Panc1 (cell line): ENCODE measurements around the gene RPL21. TPM values are rescaled to one million over a fixed set of nuclear protein-coding genes. Genes with fewer than 3 reads are reported as not detected.

ENCODE experiments used
- ATAC-seq: fragments of 200-7000 bp; cut with Tn5 transposase; 2 replicates; pipeline ENCODE4 v1.9.1; 2020; ENCODE audit warnings: mild to moderate bottlenecking, moderate library complexity
- BruUV-seq: library from RNA; stranded (reverse); fragments of 400-500 nt; replicated peaks from 2 replicates; lab custom pipeline; 2021; lab: Mats Ljungman, UMichigan
- CTCF ChIA-PET: fragments of 300-600 bp; sonication (Branson Sonifier 250); formaldehyde crosslinking; loops from one replicate; lab custom pipeline; 2022; ENCODE audit warnings: antibody characterized with exemption; lab: Charles Lee
- POLR2A ChIA-PET: fragments of 300-600 bp; sonication (Branson Sonifier 250); formaldehyde crosslinking; loops from one replicate; lab custom pipeline; 2022; ENCODE audit warnings: antibody characterized with exemption; lab: Charles Lee
- DNase-seq: peaks from one replicate; pipeline ENCODE4 v3.0.0-alpha.2; 2010; ENCODE audit warnings: low read depth, low spot score
- H3K27ac ChIP-seq: 2 replicates; pipeline ENCODE4 v1.5.1; 2011; ENCODE audit warnings: mild to moderate bottlenecking, low read length, inconsistent platforms
- H3K27me3 ChIP-seq: fragments of 200-500 bp; sonication (Bioruptor generic); 2 replicates; pipeline ENCODE4 v1.6.0; 2014; ENCODE audit warnings: low read length, inconsistent platforms; ENCODE audit not compliant: control insufficient read depth, insufficient read depth
- H3K36me3 ChIP-seq: fragments of 200-500 bp; sonication (Bioruptor generic); 2 replicates; pipeline ENCODE4 v1.5.1; 2014; ENCODE audit warnings: inconsistent platforms, mild to moderate bottlenecking, low read length, moderate library complexity; ENCODE audit not compliant: control insufficient read depth, insufficient read depth
- H3K4me1 ChIP-seq: 2 replicates; pipeline ENCODE4 v1.5.1; 2011; ENCODE audit warnings: inconsistent platforms, mild to moderate bottlenecking, low read length, moderate library complexity; ENCODE audit not compliant: control insufficient read depth, insufficient read depth
- H3K4me3 ChIP-seq, 2 experiments: 2 replicates each; pipeline ENCODE4 v1.5.1; 2011 to 2012; ENCODE audit warnings: low read depth in 2 of 2, low read length in 2 of 2, mild to moderate bottlenecking in 2 of 2, inconsistent platforms in 1 of 2, moderate library complexity in 1 of 2
- H3K9me3 ChIP-seq: fragments of 200-500 bp; sonication (Bioruptor generic); 2 replicates; pipeline ENCODE4 v1.5.1; 2014; ENCODE audit warnings: low read depth, mild to moderate bottlenecking, inconsistent platforms, low read length, moderate library complexity; ENCODE audit not compliant: control insufficient read depth, insufficient read depth
- POLR2AphosphoS5 ChIP-seq: IDR thresholded peaks from 2 replicates; pipeline ENCODE4 v1.6.1; 2012; ENCODE audit warnings: mild to moderate bottlenecking, low read depth, low read length, moderate library complexity
- SIN3A ChIP-seq: IDR thresholded peaks from 2 replicates; pipeline ENCODE4 v1.6.1; 2012; ENCODE audit warnings: low read depth, mild to moderate bottlenecking, low read length, moderate library complexity, borderline replicate concordance; ENCODE audit not compliant: insufficient read depth
- TCF7L2 ChIP-seq: IDR thresholded peaks from 2 replicates; pipeline ENCODE4 v1.6.1; 2011; ENCODE audit warnings: mild to moderate bottlenecking, low read depth, low read length, inconsistent platforms
- in situ Hi-C: cut with HindIII; loops from 2 replicates; pipeline ENCODE4 v1.10.0; 2016; ENCODE audit warnings: low sequenced_read_pairs, low pct_unique_long_range_greater_than_20kb
- intact Hi-C: fragments of 100-400 bp; cut with micrococcal nuclease; formaldehyde crosslinking; loops from one replicate; pipeline ENCODE4 v1.10.0; 2022; ENCODE audit not compliant: unreplicated experiment
- total RNA-seq: library from RNA; stranded (reverse); gene quantifications from one replicate; pipeline ENCODE4 v1.2.1, GENCODE V29; 2021; ENCODE audit not compliant: unreplicated experiment
- TF ChIP-seq, protein P1 (sequence below): fragments of 450-650 bp; IDR thresholded peaks from 2 replicates; pipeline ENCODE4 v1.5.1; 2017; ENCODE audit warnings: mild to moderate bottlenecking
- TF ChIP-seq, protein P2 (sequence below), 2 experiments: IDR thresholded peaks; 2 replicates each; pipeline ENCODE4 v1.6.1; 2011 to 2012; ENCODE audit warnings: low read depth in 2 of 2, control low read depth in 1 of 2, low read length in 1 of 2, mild to moderate bottlenecking in 1 of 2, moderate library complexity in 1 of 2; ENCODE audit not compliant: insufficient read depth in 1 of 2

The RPL21 gene
- total RNA-seq, 1 experiment from 2014 or later = 702 TPM

DNA sequence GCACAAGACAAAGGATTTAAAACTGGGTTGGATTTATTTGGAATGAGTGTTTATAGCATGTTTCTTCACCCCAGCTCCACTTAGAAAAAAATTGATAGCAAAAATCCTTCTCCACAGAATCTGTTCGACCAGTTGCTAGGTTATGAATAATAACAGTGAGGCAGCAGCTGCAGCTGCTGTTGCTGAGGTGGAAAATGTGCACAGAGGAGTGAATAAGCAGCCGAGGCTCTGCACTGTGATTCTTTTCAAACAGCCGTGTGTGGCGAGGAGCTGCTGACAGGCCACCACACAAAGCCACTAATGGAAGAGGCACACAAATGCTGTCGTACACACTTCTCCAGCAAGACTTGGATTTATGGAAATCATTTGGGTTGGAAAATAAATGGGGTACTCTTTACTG is 12.8 kb downstream of the RPL21 start:
- Histone ChIP-seq H3K27me3 (no peaks in the 10 kb centered on the region), H3K4me1 (peaks cover 44% of the 10 kb centered on the region), H3K4me3 (no peak overlapping the region), H3K36me3 (no peaks in the 10 kb centered on the region; the same call in 1 of the 2 replicates), H3K9me3 (no peaks in the 10 kb centered on the region), H3K27ac (peak overlapping the region; percentile 74)
- ATAC-seq (no peak; the same call in 1 of the 2 replicates), DNase-seq (no peak)
- intact Hi-C loops (no loop called here), in situ Hi-C loops (no loop called here)
- ChIA-PET POLR2A (no interaction called here), CTCF (interaction anchor here (0.5 kb wide), 1 partner anchor 37 kb away, joined by 4 read pairs; no protein-coding TSS in a partner anchor)
- TF ChIP-seq, protein P1, sequence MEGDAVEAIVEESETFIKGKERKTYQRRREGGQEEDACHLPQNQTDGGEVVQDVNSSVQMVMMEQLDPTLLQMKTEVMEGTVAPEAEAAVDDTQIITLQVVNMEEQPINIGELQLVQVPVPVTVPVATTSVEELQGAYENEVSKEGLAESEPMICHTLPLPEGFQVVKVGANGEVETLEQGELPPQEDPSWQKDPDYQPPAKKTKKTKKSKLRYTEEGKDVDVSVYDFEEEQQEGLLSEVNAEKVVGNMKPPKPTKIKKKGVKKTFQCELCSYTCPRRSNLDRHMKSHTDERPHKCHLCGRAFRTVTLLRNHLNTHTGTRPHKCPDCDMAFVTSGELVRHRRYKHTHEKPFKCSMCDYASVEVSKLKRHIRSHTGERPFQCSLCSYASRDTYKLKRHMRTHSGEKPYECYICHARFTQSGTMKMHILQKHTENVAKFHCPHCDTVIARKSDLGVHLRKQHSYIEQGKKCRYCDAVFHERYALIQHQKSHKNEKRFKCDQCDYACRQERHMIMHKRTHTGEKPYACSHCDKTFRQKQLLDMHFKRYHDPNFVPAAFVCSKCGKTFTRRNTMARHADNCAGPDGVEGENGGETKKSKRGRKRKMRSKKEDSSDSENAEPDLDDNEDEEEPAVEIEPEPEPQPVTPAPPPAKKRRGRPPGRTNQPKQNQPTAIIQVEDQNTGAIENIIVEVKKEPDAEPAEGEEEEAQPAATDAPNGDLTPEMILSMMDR = no peak
- TF ChIP-seq, protein P2, sequence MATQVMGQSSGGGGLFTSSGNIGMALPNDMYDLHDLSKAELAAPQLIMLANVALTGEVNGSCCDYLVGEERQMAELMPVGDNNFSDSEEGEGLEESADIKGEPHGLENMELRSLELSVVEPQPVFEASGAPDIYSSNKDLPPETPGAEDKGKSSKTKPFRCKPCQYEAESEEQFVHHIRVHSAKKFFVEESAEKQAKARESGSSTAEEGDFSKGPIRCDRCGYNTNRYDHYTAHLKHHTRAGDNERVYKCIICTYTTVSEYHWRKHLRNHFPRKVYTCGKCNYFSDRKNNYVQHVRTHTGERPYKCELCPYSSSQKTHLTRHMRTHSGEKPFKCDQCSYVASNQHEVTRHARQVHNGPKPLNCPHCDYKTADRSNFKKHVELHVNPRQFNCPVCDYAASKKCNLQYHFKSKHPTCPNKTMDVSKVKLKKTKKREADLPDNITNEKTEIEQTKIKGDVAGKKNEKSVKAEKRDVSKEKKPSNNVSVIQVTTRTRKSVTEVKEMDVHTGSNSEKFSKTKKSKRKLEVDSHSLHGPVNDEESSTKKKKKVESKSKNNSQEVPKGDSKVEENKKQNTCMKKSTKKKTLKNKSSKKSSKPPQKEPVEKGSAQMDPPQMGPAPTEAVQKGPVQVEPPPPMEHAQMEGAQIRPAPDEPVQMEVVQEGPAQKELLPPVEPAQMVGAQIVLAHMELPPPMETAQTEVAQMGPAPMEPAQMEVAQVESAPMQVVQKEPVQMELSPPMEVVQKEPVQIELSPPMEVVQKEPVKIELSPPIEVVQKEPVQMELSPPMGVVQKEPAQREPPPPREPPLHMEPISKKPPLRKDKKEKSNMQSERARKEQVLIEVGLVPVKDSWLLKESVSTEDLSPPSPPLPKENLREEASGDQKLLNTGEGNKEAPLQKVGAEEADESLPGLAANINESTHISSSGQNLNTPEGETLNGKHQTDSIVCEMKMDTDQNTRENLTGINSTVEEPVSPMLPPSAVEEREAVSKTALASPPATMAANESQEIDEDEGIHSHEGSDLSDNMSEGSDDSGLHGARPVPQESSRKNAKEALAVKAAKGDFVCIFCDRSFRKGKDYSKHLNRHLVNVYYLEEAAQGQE (IDR thresholded peaks at IDR 0.05; ENCODE audit: insufficient read depth in 1 of 2, low read depth in 2 of 2, low read length in 1 of 2) = no peak
- no peak for TF ChIP-seq TCF7L2
- no peak for TF ChIP-seq POLR2AphosphoS5
- no peak for TF ChIP-seq SIN3A
- BruUV-seq = no TSS peak

DNA sequence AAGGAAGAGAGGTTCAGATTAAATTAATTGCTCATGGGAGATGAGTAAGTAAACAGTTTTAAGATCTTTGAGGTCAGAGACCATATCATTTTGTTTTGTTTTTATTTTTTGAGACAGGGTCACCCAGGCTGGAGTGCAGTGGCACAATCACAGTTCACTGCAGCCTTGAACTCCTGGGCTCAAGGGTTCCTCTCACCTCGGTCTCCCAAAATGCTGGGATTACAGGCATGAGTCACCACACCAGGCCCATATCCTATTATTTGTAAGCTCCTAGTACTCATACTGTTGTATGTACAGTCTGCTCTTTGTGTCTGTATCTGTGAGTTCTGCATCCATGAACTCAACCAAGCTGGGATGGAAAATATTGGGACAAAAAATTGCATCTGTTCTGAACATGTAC is 13.3 kb downstream of the RPL21 start:
- POLR2A ChIA-PET = no interaction called here
- intact Hi-C loops = no loop called here
- H3K9me3 ChIP-seq = no peaks in the 10 kb centered on the region

More for the DNA sequence above, 13.3 kb downstream of the RPL21 start:
- ATAC-seq (no peak), DNase-seq (no peak)
- Histone ChIP-seq H3K27me3 (no peaks in the 10 kb centered on the region), H3K4me1 (peaks cover 41% of the 10 kb centered on the region), H3K36me3 (no peaks in the 10 kb centered on the region; the same call in 1 of the 2 replicates), H3K4me3 (no peak overlapping the region), H3K27ac (peak overlapping the region; percentile 74)
- BruUV-seq = no TSS peak
- TF ChIP-seq, protein P1 = no peak
- no peak for TF ChIP-seq POLR2AphosphoS5
- TF ChIP-seq SIN3A = no peak
- CTCF ChIA-PET = no interaction called here
- in situ Hi-C loops = no loop called here
